Measurements from ENCODE around the gene C11orf97.
A peak's percentile ranks its signal among the peaks of the same experiment; 100 is the strongest.

The C11orf97 gene

DNA sequence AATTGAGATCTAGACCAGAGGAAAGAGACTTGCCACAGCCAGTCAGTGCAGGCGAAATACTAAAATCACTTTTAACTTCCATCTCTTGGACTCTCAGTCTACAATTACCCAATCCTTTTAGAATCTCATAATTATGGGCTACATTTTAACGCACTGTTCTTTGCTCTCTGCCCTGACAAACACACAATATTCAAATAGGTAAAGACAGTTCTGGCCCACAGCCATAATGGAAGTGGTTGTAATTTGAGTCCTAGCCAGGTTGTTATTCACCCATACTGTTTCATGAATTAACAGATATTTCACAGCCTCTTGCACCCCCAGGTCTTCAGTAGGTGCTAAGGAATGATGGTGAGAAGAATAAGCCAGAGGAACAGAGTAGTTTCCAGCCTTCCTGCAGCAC lies 830 bp downstream of the C11orf97 start:
- H3K27ac Mint-ChIP-seq, result no peak overlapping the region
- H3K36me3 Mint-ChIP-seq, result no peaks in the 10 kb centered on the region
- no peak overlapping the region for H3K4me3 Mint-ChIP-seq
- H3K27me3 Mint-ChIP-seq, result peaks cover 38 to 49% of the 10 kb centered on the region in 2 donors
- H3K9me3 Mint-ChIP-seq, result no peaks in the 10 kb centered on the region
- DNase-seq (no peak), ATAC-seq (replicated peaks) (peak in 1 of 2 donors; percentile 8)
- H3K4me1 Mint-ChIP-seq, result peaks cover 9 to 10% of the 10 kb centered on the region in 2 donors

GRCh38 chr11:94515398-94515797 lies 3.1 kb downstream of the C11orf97 start:
- H3K9me3 Mint-ChIP-seq, result no peaks in the 10 kb centered on the region
- H3K36me3 Mint-ChIP-seq, result no peaks in the 10 kb centered on the region

DNA sequence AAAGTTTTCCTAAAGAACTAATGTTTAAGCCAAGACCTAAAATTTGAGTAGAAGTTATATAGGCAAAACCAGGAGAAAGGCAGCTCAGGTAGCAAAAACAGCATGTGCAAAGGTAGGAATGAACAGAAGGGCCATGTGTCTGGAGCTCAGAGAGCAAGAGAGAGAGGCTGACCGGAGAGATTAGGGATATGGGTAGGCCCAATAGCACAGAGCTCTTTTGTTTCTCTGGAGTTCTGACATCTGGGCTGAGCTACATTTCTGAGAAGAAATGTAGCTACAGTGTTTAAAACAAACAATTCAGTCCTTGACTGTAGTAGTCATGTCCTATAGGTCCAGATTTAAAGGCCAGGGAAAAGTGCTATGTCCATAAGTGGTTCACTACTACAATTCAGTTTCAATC lies 4.5 kb downstream of the C11orf97 start:
- no peak for ATAC-seq (replicated peaks)
- Mint-ChIP-seq H3K9me3 (no peaks in the 10 kb centered on the region), H3K4me1 (peaks cover 9 to 10% of the 10 kb centered on the region in 2 donors), H3K27ac (no peak overlapping the region), H3K27me3 (peaks cover 26 to 35% of the 10 kb centered on the region in 2 donors), H3K4me3 (no peak overlapping the region), H3K36me3 (no peaks in the 10 kb centered on the region)
- no peak for DNase-seq

More at GRCh38 chr11:94515398-94515797, 3.1 kb downstream of the C11orf97 start:
- H3K27ac Mint-ChIP-seq, result no peak overlapping the region
- ATAC-seq (replicated peaks) (no peak), DNase-seq (no peak)
- no peak overlapping the region for H3K4me3 Mint-ChIP-seq
- peaks cover 37 to 49% of the 10 kb centered on the region in 2 donors for H3K27me3 Mint-ChIP-seq
- peaks cover 9 to 10% of the 10 kb centered on the region in 2 donors for H3K4me1 Mint-ChIP-seq

- no peak for DNase-seq
- peaks cover 13 to 20% of the 10 kb centered on the region in 2 donors for H3K27me3 Mint-ChIP-seq
- H3K4me3 Mint-ChIP-seq, result no peak overlapping the region
- no peaks in the 10 kb centered on the region for H3K36me3 Mint-ChIP-seq
- no peak overlapping the region for H3K27ac Mint-ChIP-seq
- no peaks in the 10 kb centered on the region for H3K4me1 Mint-ChIP-seq
- no peaks in the 10 kb centered on the region for H3K9me3 Mint-ChIP-seq
- no peak for ATAC-seq (replicated peaks)
Measured at GRCh38 chr11:94518300-94518699, 6.0 kb downstream of the C11orf97 start.

- DNase-seq (no peak), ATAC-seq (replicated peaks) (no peak)
- Mint-ChIP-seq H3K27ac (no peak overlapping the region), H3K4me3 (no peak overlapping the region), H3K4me1 (no peaks in the 10 kb centered on the region), H3K9me3 (no peaks in the 10 kb centered on the region), H3K36me3 (no peaks in the 10 kb centered on the region), H3K27me3 (peaks cover 10 to 18% of the 10 kb centered on the region in 2 donors)
Measured at GRCh38 chr11:94519478-94520084, 7.3 kb downstream of the C11orf97 start.

DNA sequence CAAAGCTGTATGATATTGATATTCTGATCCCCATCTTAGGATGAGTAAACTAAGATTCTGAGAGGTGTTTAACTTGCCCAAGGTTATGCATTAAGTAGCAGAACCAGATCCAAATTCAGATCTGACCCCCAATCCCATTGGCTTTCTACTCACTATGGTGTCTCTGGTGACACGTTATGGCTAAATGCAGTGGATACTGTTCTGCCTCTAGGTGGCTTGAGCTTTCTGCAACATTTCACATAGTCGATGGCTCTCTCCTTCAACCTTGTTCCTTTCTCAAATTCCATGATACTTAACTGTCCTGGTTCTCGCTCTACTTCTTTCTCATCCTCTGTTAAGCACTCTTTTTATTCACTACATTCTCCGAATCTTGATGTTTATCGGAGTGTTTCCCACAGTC lies 9.4 kb downstream of the C11orf97 start:
- H3K4me3 Mint-ChIP-seq, result no peak overlapping the region
- peaks cover 0 to 5% of the 10 kb centered on the region in 2 donors for H3K27me3 Mint-ChIP-seq
- H3K4me1 Mint-ChIP-seq, result no peaks in the 10 kb centered on the region
- DNase-seq (no peak), ATAC-seq (replicated peaks) (peak; percentile 39 to 53)
- H3K36me3 Mint-ChIP-seq, result no peaks in the 10 kb centered on the region
- H3K27ac Mint-ChIP-seq, result no peak overlapping the region
- no peaks in the 10 kb centered on the region for H3K9me3 Mint-ChIP-seq

- ATAC-seq (replicated peaks), result no peak
- Mint-ChIP-seq H3K4me3 (no peak overlapping the region), H3K27ac (no peak overlapping the region), H3K36me3 (no peaks in the 10 kb centered on the region), H3K9me3 (no peaks in the 10 kb centered on the region), H3K27me3 (peaks cover 0 to 8% of the 10 kb centered on the region in 2 donors), H3K4me1 (no peaks in the 10 kb centered on the region)
- no peak for DNase-seq
Measured at GRCh38 chr11:94524341-94524740, 12.1 kb downstream of the C11orf97 start.

GRCh38 chr11:94525546-94526324 lies 13.5 kb downstream of the C11orf97 start:
- no peaks in the 10 kb centered on the region for H3K36me3 Mint-ChIP-seq
- H3K27ac Mint-ChIP-seq, result no peak overlapping the region
- H3K27me3 Mint-ChIP-seq, result peaks cover 0 to 11% of the 10 kb centered on the region in 2 donors
- DNase-seq (no peak), ATAC-seq (replicated peaks) (no peak)
- H3K4me3 Mint-ChIP-seq, result no peak overlapping the region
- H3K9me3 Mint-ChIP-seq, result no peaks in the 10 kb centered on the region
- H3K4me1 Mint-ChIP-seq, result no peaks in the 10 kb centered on the region

- no peaks in the 10 kb centered on the region for H3K4me1 Mint-ChIP-seq
- ATAC-seq (replicated peaks) (no peak), DNase-seq (no peak)
- no peak overlapping the region for H3K4me3 Mint-ChIP-seq
- H3K27me3 Mint-ChIP-seq, result peaks cover 0 to 14% of the 10 kb centered on the region in 2 donors
- H3K36me3 Mint-ChIP-seq, result no peaks in the 10 kb centered on the region
- H3K27ac Mint-ChIP-seq, result no peak overlapping the region
- no peaks in the 10 kb centered on the region for H3K9me3 Mint-ChIP-seq
Measured at GRCh38 chr11:94526645-94527438, 14.6 kb downstream of the C11orf97 start.

DNA sequence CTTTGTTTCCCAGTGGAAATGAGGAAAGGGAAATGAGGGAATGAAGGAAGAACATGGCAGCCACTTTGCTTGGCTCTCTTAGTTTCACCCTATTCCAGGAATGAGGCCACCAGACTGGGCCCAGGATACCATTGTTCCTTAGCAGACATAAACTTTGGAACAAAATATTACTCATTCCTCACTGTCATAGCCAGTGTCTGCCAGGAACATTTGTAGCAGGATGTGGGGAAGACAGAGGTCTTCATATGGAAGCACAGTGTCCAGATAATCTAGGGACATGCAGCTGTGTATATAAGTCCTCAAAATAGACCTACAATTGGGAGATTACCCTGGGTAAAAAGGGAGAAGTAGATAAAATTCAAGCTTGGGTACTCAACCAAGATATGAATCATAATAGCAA lies 16.3 kb downstream of the C11orf97 start:
- ATAC-seq (replicated peaks), result peak in 1 of 2 donors; percentile 34
- DNase-seq, result no peak
- Mint-ChIP-seq H3K4me3 (no peak overlapping the region), H3K4me1 (no peaks in the 10 kb centered on the region), H3K36me3 (no peaks in the 10 kb centered on the region), H3K9me3 (no peaks in the 10 kb centered on the region), H3K27me3 (peaks cover 0 to 16% of the 10 kb centered on the region in 2 donors), H3K27ac (no peak overlapping the region)

GRCh38 chr11:94532211-94532610 lies 19.9 kb downstream of the C11orf97 start:
- peaks cover under 1 to 18% of the 10 kb centered on the region in 2 donors for H3K27me3 Mint-ChIP-seq
- H3K4me3 Mint-ChIP-seq, result no peak overlapping the region
- no peaks in the 10 kb centered on the region for H3K36me3 Mint-ChIP-seq
- no peak overlapping the region for H3K27ac Mint-ChIP-seq
- DNase-seq, result no peak
- ATAC-seq (replicated peaks), result no peak
- no peaks in the 10 kb centered on the region for H3K9me3 Mint-ChIP-seq
- no peaks in the 10 kb centered on the region for H3K4me1 Mint-ChIP-seq

- Mint-ChIP-seq H3K27ac (no peak overlapping the region), H3K27me3 (peaks cover 5 to 18% of the 10 kb centered on the region in 2 donors), H3K4me3 (no peak overlapping the region), H3K9me3 (no peaks in the 10 kb centered on the region), H3K36me3 (no peaks in the 10 kb centered on the region), H3K4me1 (no peaks in the 10 kb centered on the region)
- no peak for DNase-seq
- no peak for ATAC-seq (replicated peaks)
Measured at GRCh38 chr11:94533206-94533605, 20.9 kb downstream of the C11orf97 start.

DNA sequence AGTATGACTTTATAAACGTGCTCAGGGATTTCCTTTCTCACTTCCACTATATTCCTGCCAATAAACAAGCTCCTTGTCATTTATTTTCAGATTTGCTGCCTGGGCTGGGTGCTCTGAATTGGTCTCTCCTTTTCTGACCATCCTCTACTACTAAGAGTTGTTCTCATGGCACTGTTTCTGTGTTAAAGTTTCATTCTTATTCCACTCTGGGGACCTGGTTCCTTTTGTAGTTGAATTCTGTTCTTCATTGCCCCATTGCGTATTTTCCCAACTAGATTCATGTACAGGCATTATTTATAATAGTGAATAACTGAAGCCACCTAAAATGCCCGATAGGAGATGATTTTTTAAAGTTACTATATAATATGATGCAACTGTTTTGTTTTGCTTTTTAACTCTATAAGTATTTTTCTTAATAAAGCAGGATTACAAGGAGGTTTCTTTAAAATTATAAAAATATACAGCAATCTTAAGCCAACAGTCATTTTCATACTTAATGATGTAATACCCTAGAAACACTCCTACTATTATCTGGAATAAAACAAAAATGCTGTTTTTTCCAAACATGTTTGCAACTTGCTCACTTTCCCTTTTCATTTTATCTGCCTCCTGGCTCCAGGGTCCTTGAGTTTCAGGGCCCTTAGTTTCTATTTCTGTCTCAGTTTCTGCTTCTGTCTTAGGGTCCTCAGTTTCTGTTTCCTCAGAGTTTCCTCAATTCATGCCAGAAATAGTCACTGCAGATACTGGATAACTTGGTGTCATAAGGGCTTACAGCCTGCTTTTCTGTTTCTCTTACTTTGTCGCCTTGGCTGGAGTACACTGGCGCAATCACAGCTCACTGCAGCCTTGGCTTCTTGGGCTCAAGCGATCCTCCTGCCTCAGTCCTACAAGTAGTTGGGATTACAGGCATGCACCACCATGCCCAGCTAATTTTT lies 21.7 kb downstream of the C11orf97 start:
- no peak for ATAC-seq (replicated peaks)
- no peak for DNase-seq
- Mint-ChIP-seq H3K27me3 (peaks cover 5 to 18% of the 10 kb centered on the region in 2 donors), H3K4me3 (no peak overlapping the region), H3K4me1 (no peaks in the 10 kb centered on the region), H3K36me3 (no peaks in the 10 kb centered on the region), H3K9me3 (no peaks in the 10 kb centered on the region), H3K27ac (no peak overlapping the region)

DNA sequence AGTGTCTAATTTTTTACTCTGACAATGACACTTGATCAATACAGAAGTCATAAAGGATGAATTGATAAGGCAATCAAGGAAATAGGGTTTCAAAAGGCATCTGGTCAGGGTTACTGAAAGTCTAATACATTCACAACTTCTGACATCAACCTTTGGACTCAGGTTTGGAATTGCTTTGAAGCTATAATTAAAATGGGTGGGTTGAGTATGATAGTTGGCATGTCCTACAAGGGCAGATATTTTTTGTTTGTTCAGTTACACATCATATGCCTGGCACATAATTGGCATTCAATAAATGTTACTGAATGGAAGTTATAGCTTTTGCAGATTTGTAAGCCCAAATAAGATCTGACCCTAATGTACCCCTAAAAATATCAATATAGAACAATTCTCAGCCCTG lies 24.1 kb downstream of the C11orf97 start:
- Mint-ChIP-seq H3K27me3 (peaks cover 5 to 15% of the 10 kb centered on the region in 2 donors), H3K9me3 (no peaks in the 10 kb centered on the region), H3K27ac (no peak overlapping the region), H3K4me3 (no peak overlapping the region), H3K4me1 (no peaks in the 10 kb centered on the region), H3K36me3 (no peaks in the 10 kb centered on the region)
- no peak for ATAC-seq (replicated peaks)
- no peak for DNase-seq
